Measurements from ENCODE around the gene AKR1C1. TPM values are rescaled to one million over a fixed set of nuclear protein-coding genes. Genes with fewer than 3 reads are reported as not detected.
"Not testable (repeated sequence)": the region's sequence is repeated elsewhere in the genome, so short reads cannot be mapped to it uniquely, and the experiment has no call there.

Gene AKR1C1
- polyA plus RNA-seq, 1 donor: 15.3 TPM

- DNase-seq: no peak
Measured at GRCh38 chr10:4983615-4984216, 20.5 kb downstream of the AKR1C1 start.

GRCh38 chr10:4984223-4984622 is 21.0 kb downstream of the AKR1C1 start:
- no peak for DNase-seq

- no peak for DNase-seq
Measured at GRCh38 chr10:4984971-4985594, 21.9 kb downstream of the AKR1C1 start.

- DNase-seq: not testable (repeated sequence)
Measured at GRCh38 chr10:4988000-4988641, 24.9 kb downstream of the AKR1C1 start.

GRCh38 chr10:4990217-4990616 is 27.0 kb downstream of the AKR1C1 start:
- no peak for DNase-seq

- not testable (repeated sequence) for DNase-seq
Measured at GRCh38 chr10:4991463-4991862, 28.2 kb downstream of the AKR1C1 start.

GRCh38 chr10:4992564-4992963 is 29.3 kb downstream of the AKR1C1 start:
- not testable (repeated sequence) for DNase-seq

- not testable (repeated sequence) for DNase-seq
Measured at GRCh38 chr10:4994260-4994659, 31.0 kb downstream of the AKR1C1 start.

GRCh38 chr10:4998671-4999070 is 35.5 kb downstream of the AKR1C1 start:
- DNase-seq: no peak

GRCh38 chr10:5002013-5002727 is 39.0 kb downstream of the AKR1C1 start:
- DNase-seq: no peak

- not testable (repeated sequence) for DNase-seq
Measured at GRCh38 chr10:5003127-5004029, 40.2 kb downstream of the AKR1C1 start, which contains the start of gene AKR1C2. AKR1C2 (minus strand) TSS chr10:5003857; CDS start chr10:5003835, 22 bp downstream.

- DNase-seq: not testable (repeated sequence)
Measured at GRCh38 chr10:5004030-5004385, 40.8 kb downstream of the AKR1C1 start.

GRCh38 chr10:5004501-5004900 is 41.3 kb downstream of the AKR1C1 start:
- not testable (repeated sequence) for DNase-seq

- DNase-seq: not testable (repeated sequence)
Measured at GRCh38 chr10:5008857-5009548, 45.8 kb downstream of the AKR1C1 start.

GRCh38 chr10:5010043-5010442 is 46.8 kb downstream of the AKR1C1 start:
- DNase-seq: not testable (repeated sequence)

GRCh38 chr10:5011392-5011791 is 48.2 kb downstream of the AKR1C1 start:
- not testable (repeated sequence) for DNase-seq

GRCh38 chr10:5012595-5012994 is 49.4 kb downstream of the AKR1C1 start:
- no peak for DNase-seq

- DNase-seq: no peak
Measured at GRCh38 chr10:5013385-5013784, 50.2 kb downstream of the AKR1C1 start.

GRCh38 chr10:5014200-5014910 is 51.1 kb downstream of the AKR1C1 start:
- DNase-seq: not testable (repeated sequence)

- DNase-seq: no peak
Measured at GRCh38 chr10:5014936-5015335, 51.7 kb downstream of the AKR1C1 start.
